ENCODE measurements around the gene CLCN3.

GRCh38 chr4:169603312-169603711 lies 17.1 kb upstream of the CLCN3 start:
- TF ChIP-seq EZH2 (optimal IDR thresholded peaks at IDR 0.05; ENCODE audit: low read depth, low read length) (no peak), CTCF (IDR thresholded peaks at IDR 0.05; ENCODE audit: low read length) (no peak), EZH2phosphoT487 (IDR thresholded peaks at IDR 0.05; ENCODE audit: low read length) (no peak)
